AG04449 (cell line): ENCODE results near the gene TRIM54.

ENCODE experiments used
- CTCF ChIA-PET: fragments of 350-600 bp; formaldehyde crosslinking; extraction: SDS; loops from one replicate; lab custom pipeline; 2021; ENCODE audit warnings: antibody characterized with exemption; lab: Yijun Ruan, JAX
- POLR2A ChIA-PET: fragments of 400-600, 350-600 bp; formaldehyde crosslinking; extraction: SDS; loops from one replicate; lab custom pipeline; 2020; ENCODE audit warnings: antibody characterized with exemption, inconsistent platforms; lab: Yijun Ruan, JAX
- DNase-seq: peaks from one replicate; pipeline ENCODE4 v3.0.0-alpha.2; 2010; ENCODE audit warnings: low read depth, low spot score
- H3K4me3 ChIP-seq: 2 replicates; pipeline ENCODE4 v1.5.1; 2011; ENCODE audit warnings: low read depth, mild to moderate bottlenecking, control low read depth, low read length
- TF ChIP-seq, protein P1 (sequence below): IDR thresholded peaks from one replicate; pipeline ENCODE4 v1.5.1; 2011; ENCODE audit warnings: mild to moderate bottlenecking, moderate library complexity, low read length, control low read depth, inconsistent platforms; ENCODE audit not compliant: insufficient read depth; ENCODE audit errors: missing control alignments

TRIM54 gene

GRCh38 chr2:27240406-27240805, 41.8 kb upstream of the TRIM54 start:
- TF ChIP-seq, protein P1, sequence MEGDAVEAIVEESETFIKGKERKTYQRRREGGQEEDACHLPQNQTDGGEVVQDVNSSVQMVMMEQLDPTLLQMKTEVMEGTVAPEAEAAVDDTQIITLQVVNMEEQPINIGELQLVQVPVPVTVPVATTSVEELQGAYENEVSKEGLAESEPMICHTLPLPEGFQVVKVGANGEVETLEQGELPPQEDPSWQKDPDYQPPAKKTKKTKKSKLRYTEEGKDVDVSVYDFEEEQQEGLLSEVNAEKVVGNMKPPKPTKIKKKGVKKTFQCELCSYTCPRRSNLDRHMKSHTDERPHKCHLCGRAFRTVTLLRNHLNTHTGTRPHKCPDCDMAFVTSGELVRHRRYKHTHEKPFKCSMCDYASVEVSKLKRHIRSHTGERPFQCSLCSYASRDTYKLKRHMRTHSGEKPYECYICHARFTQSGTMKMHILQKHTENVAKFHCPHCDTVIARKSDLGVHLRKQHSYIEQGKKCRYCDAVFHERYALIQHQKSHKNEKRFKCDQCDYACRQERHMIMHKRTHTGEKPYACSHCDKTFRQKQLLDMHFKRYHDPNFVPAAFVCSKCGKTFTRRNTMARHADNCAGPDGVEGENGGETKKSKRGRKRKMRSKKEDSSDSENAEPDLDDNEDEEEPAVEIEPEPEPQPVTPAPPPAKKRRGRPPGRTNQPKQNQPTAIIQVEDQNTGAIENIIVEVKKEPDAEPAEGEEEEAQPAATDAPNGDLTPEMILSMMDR = no peak
- no peak overlapping the region for H3K4me3 ChIP-seq
- CTCF ChIA-PET = interaction anchor here (1.3 to 1.6 kb wide), 2 partner anchors 15 to 63 kb away, joined by 3 to 8 read pairs; no protein-coding TSS in a partner anchor
- no peak for DNase-seq
- POLR2A ChIA-PET = no interaction called here

- no peak overlapping the region for H3K4me3 ChIP-seq
- TF ChIP-seq, protein P1 = no peak
- no peak for DNase-seq
- CTCF ChIA-PET = interaction anchor here (1.3 to 2.1 kb wide), 4 partner anchors 10 to 61 kb away, joined by 3 to 8 read pairs (median 6); no protein-coding TSS in a partner anchor
- POLR2A ChIA-PET = interaction anchor here (0.9 kb wide), 1 partner anchor 10 kb away, joined by 3 read pairs; no protein-coding TSS in a partner anchor
These were observed 40.2 kb upstream of the TRIM54 start for GRCh38 chr2:27241761-27242613.

DNA sequence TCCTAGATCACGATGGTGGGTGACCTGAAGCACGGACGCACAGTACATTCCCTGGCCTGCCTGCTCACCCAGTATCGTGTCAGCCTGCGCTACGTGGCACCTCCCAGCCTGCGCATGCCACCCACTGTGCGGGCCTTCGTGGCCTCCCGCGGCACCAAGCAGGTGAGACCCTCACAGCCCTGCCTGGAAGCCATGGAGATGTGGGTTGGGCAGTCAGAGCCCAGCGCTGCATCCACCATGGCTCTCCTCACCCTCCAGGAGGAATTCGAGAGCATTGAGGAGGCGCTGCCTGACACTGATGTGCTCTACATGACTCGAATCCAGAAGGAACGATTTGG, 39.6 kb upstream of the TRIM54 start:
- POLR2A ChIA-PET = interaction anchor here (1.0 kb wide), 1 partner anchor 16 kb away, joined by 3 read pairs; no protein-coding TSS in a partner anchor
- CTCF ChIA-PET = interaction anchor here (2.1 kb wide), 1 partner anchor 37 kb away, joined by 8 read pairs; no protein-coding TSS in a partner anchor
- no peak for DNase-seq
- no peak overlapping the region for H3K4me3 ChIP-seq
- TF ChIP-seq, protein P1 = no peak

DNA sequence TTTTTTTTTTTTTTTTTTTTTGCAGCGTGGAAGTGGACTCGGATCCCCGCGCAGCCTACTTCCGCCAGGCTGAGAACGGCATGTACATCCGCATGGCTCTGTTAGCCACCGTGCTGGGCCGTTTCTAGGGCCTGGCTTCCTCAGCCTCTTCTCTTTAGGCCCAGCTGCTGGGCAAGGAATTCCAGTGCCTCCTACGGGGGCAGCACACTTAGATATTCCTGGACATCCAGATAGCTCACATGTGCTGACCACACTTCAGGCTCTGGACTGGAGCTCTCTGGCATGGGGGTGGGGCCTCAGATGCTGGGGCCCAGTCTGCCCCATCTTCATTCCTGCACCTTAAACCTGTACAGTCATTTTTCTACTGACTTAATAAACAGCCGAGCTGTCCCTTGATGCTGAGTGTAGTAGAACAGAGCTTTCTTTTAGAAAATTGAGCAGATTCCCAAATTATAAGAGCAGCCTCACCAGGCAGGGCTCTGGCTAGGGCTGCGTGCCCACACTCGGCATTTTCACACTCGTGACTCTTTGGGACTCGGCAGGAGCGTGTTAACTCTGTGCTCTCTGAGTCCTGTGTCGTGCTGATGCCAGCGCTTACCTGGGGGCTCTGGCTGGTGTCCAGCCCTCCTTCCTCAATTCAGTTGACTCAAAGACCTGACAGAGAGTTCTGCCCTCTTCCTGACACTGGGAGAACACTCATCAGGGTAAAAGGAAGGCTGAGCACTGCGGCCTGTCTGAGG, 38.7 kb upstream of the TRIM54 start:
- ChIA-PET POLR2A (interaction anchor here (1.0 kb wide), 1 partner anchor 17 kb away, joined by 3 read pairs; no protein-coding TSS in a partner anchor), CTCF (interaction anchor here (1.3 kb wide), 1 partner anchor 36 kb away, joined by 4 read pairs; no protein-coding TSS in a partner anchor)
- no peak for DNase-seq
- TF ChIP-seq, protein P1 = no peak
- H3K4me3 ChIP-seq = no peak overlapping the region

GRCh38 chr2:27245116-27245515, 37.1 kb upstream of the TRIM54 start:
- TF ChIP-seq, protein P1 = no peak
- DNase-seq = no peak
- ChIA-PET CTCF (interaction anchor here (1.0 kb wide), 1 partner anchor 59 kb away, joined by 3 read pairs; no protein-coding TSS in a partner anchor), POLR2A (no interaction called here)
- H3K4me3 ChIP-seq = no peak overlapping the region
